ENCODE results near the gene BRINP1. TPM values are rescaled to one million over a fixed set of nuclear protein-coding genes. Genes with fewer than 3 reads are reported as not detected.

BRINP1 gene
- total RNA-seq, 1 donor from 2014 or later, result 0.79 TPM

- Mint-ChIP-seq H3K4me1 (ENCODE audit: low read depth) (no peaks in the 10 kb centered on the region), H3K4me3 (ENCODE audit: low read depth) (no peak overlapping the region), H3K36me3 (ENCODE audit: insufficient read depth) (peaks cover 6% of the 10 kb centered on the region), H3K9me3 (ENCODE audit: low read depth) (peaks cover 15% of the 10 kb centered on the region), H3K27ac (no peak overlapping the region), H3K27me3 (no peaks in the 10 kb centered on the region)
- DNase-seq (ENCODE audit: low spot score, unreplicated experiment), result no peak
- no peak for TF ChIP-seq CTCF (IDR thresholded peaks at IDR 0.05; ENCODE audit: unreplicated experiment)
These were observed 201.4 kb downstream of the BRINP1 start for GRCh38 chr9:119167876-119168275.

GRCh38 chr9:119167267-119167666 lies 202.0 kb downstream of the BRINP1 start:
- no peaks in the 10 kb centered on the region for H3K27me3 Mint-ChIP-seq

GRCh38 chr9:119166096-119166495 lies 203.1 kb downstream of the BRINP1 start:
- no peak for TF ChIP-seq CTCF (IDR thresholded peaks at IDR 0.05; ENCODE audit: unreplicated experiment)
- DNase-seq (ENCODE audit: low spot score, unreplicated experiment), result no peak
- no peak overlapping the region for H3K4me3 Mint-ChIP-seq (ENCODE audit: low read depth)
- H3K9me3 Mint-ChIP-seq (ENCODE audit: low read depth), result peaks cover 15% of the 10 kb centered on the region
- no peaks in the 10 kb centered on the region for H3K27me3 Mint-ChIP-seq
- H3K27ac Mint-ChIP-seq, result no peak overlapping the region
- peaks cover 6% of the 10 kb centered on the region for H3K36me3 Mint-ChIP-seq (ENCODE audit: insufficient read depth)
- no peaks in the 10 kb centered on the region for H3K4me1 Mint-ChIP-seq (ENCODE audit: low read depth)

More at GRCh38 chr9:119167267-119167666, 202.0 kb downstream of the BRINP1 start:
- Mint-ChIP-seq H3K9me3 (ENCODE audit: low read depth) (peaks cover 15% of the 10 kb centered on the region), H3K36me3 (ENCODE audit: insufficient read depth) (peaks cover 6% of the 10 kb centered on the region), H3K4me3 (ENCODE audit: low read depth) (no peak overlapping the region), H3K27ac (no peak overlapping the region), H3K4me1 (ENCODE audit: low read depth) (no peaks in the 10 kb centered on the region)
- DNase-seq (ENCODE audit: low spot score, unreplicated experiment), result no peak
- TF ChIP-seq CTCF (IDR thresholded peaks at IDR 0.05; ENCODE audit: unreplicated experiment), result no peak

GRCh38 chr9:119165131-119165530 lies 204.1 kb downstream of the BRINP1 start:
- Mint-ChIP-seq H3K27ac (no peak overlapping the region), H3K9me3 (ENCODE audit: low read depth) (peaks cover 15% of the 10 kb centered on the region), H3K4me1 (ENCODE audit: low read depth) (no peaks in the 10 kb centered on the region), H3K27me3 (no peaks in the 10 kb centered on the region), H3K4me3 (ENCODE audit: low read depth) (no peak overlapping the region), H3K36me3 (ENCODE audit: insufficient read depth) (peaks cover 6% of the 10 kb centered on the region)
- no peak for TF ChIP-seq CTCF (IDR thresholded peaks at IDR 0.05; ENCODE audit: unreplicated experiment)
- no peak for DNase-seq (ENCODE audit: low spot score, unreplicated experiment)

- no peak for TF ChIP-seq CTCF (IDR thresholded peaks at IDR 0.05; ENCODE audit: unreplicated experiment)
- DNase-seq (ENCODE audit: low spot score, unreplicated experiment), result no peak
- H3K4me1 Mint-ChIP-seq (ENCODE audit: low read depth), result no peaks in the 10 kb centered on the region
- peaks cover 15% of the 10 kb centered on the region for H3K9me3 Mint-ChIP-seq (ENCODE audit: low read depth)
- no peak overlapping the region for H3K4me3 Mint-ChIP-seq (ENCODE audit: low read depth)
- no peaks in the 10 kb centered on the region for H3K27me3 Mint-ChIP-seq
- H3K27ac Mint-ChIP-seq, result no peak overlapping the region
- H3K36me3 Mint-ChIP-seq (ENCODE audit: insufficient read depth), result peaks cover 6% of the 10 kb centered on the region
These were observed 204.5 kb downstream of the BRINP1 start for GRCh38 chr9:119164716-119165115.

Data from progenitor cell of endocrine pancreas (in vitro differentiated cells).